Epithelial cell of esophagus (primary cell): ENCODE measurements around the gene CACNA2D2.

Experiments used
- DNase-seq: peaks from one replicate; pipeline ENCODE4 v3.0.0; 2010; ENCODE audit warnings: low read depth
- H3K4me3 ChIP-seq: 2 replicates; pipeline ENCODE4 v1.5.1; 2011; ENCODE audit warnings: mild to moderate bottlenecking, low read length, control low read depth
- TF ChIP-seq, protein P1 (sequence below): IDR thresholded peaks from 2 replicates; pipeline ENCODE4 v1.5.1; 2011; ENCODE audit warnings: low read depth, mild to moderate bottlenecking, low read length, control low read depth, inconsistent platforms; ENCODE audit not compliant: insufficient read depth; ENCODE audit errors: missing control alignments

CACNA2D2 gene

GRCh38 chr3:50365842-50366220 lies 137.6 kb downstream of the CACNA2D2 start:
- TF ChIP-seq, protein P1, sequence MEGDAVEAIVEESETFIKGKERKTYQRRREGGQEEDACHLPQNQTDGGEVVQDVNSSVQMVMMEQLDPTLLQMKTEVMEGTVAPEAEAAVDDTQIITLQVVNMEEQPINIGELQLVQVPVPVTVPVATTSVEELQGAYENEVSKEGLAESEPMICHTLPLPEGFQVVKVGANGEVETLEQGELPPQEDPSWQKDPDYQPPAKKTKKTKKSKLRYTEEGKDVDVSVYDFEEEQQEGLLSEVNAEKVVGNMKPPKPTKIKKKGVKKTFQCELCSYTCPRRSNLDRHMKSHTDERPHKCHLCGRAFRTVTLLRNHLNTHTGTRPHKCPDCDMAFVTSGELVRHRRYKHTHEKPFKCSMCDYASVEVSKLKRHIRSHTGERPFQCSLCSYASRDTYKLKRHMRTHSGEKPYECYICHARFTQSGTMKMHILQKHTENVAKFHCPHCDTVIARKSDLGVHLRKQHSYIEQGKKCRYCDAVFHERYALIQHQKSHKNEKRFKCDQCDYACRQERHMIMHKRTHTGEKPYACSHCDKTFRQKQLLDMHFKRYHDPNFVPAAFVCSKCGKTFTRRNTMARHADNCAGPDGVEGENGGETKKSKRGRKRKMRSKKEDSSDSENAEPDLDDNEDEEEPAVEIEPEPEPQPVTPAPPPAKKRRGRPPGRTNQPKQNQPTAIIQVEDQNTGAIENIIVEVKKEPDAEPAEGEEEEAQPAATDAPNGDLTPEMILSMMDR, result no peak
- peak overlapping the region; percentile 68 for H3K4me3 ChIP-seq
- no peak for DNase-seq

DNA sequence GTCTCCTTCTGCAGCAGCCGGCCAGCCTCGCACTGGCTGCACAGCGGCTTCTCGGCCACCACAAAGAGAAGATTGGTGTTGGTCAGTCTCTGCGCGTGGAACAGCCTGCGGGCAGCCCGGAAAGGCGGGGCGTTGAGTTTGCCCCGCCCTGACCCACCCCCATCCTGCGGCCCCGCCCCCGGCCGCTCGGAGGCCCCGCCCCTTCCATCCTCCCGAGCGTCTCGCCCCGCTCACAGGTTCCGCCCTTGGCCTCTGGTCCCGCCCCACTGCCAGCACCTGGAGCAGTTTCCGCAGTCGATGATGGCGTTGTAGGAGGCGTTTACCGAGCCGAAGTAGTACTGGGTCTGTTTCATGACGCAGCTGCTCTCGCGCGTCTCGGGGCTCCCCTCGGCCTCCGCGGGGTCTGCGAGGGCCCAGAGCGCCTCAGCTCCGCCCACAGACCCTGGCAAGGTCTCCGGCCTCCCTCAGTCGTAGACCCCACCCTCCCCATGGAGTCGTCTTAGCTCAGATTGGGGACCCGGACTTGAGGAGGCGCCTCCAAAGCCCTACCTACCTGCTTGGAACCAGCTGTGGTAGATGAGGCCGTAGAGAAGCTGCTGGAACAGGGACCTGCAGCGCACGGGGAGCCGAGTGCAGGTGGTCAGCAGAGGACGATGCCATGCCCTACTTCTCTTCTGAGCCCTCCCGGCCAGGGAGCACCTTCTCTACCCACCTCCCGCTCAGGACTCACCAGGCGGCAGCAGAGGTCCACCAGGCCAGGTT lies 138.2 kb downstream of the CACNA2D2 start:
- peak; percentile 95 for DNase-seq
- TF ChIP-seq, protein P1, result no peak
- peak overlapping the region; percentile 68 for H3K4me3 ChIP-seq

- TF ChIP-seq, protein P1, result no peak
- peak overlapping the region; percentile 68 for H3K4me3 ChIP-seq
- no peak for DNase-seq
Observed at GRCh38 chr3:50364573-50365079, 138.8 kb downstream of the CACNA2D2 start.

DNA sequence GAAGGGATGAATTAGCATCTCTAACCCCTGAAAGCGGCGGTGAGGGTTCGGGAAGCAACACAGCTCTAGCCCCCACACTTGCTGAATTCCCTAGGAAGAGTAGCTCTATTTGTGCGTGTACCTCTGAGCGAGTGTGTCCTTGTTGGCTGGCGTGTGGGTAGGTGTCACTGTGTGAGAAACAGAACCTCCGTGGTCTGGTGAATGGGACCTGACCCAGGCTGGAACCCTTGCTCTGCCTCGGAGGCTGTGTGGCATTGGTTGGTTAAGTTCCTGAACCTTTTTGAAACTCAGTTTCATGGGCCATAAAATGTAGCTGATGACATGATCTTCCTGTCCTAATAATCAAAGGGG lies 143.7 kb downstream of the CACNA2D2 start:
- TF ChIP-seq, protein P1, result no peak
- peak overlapping the region; percentile 77 for H3K4me3 ChIP-seq
- no peak for DNase-seq

DNA sequence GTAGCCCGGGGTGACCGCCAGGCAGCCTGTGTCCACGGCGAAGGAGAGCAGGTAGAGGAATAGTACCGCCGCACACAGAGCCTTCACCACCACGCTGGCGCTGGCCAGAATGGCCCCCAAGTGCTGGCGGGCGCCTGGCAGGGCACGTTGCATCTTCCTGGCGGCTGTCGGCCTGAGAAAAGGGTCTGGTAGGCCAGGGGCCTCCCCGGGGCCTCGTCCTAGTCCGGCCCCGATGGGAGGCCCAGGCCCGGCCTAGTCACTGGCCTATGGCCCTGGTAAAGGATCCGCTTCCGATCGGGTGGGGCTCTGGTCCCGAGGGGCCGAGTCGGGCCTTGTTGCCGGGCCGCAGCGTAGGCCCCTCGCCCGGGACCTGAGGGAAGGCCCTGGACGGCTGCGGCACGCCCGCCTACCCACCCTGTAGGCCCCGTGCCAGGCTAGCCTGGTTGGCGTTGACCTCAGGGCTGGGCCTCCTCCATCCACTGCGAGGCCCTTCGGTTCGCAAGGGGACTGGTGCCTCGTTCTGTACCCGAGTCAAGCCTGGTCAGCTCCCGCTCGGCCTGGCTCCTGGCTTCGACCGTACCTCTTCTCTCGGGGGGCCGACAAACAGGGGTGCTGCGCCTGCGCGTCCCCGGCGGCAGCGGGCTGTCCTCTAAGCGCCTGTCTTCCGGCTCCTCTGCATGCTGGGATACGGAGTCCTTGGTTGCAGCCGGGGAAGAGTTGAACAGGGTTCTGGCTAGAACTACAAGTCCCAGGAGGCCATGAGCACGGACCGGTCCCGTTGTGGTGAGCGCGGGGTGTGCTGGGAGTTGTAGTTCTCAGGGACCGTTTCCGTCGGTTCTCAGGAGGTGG lies 144.3 kb downstream of the CACNA2D2 start, which contains the start of gene TMEM115:
Gene TMEM115 (minus strand): TSS at position 611 of the 849 bp plus-strand sequence. CDS start 458 bp downstream, at position 153.
- TF ChIP-seq, protein P1, result no peak
- DNase-seq, result peak; percentile 99
- peak within 1 kb of the TSS; percentile 77 for H3K4me3 ChIP-seq

DNA sequence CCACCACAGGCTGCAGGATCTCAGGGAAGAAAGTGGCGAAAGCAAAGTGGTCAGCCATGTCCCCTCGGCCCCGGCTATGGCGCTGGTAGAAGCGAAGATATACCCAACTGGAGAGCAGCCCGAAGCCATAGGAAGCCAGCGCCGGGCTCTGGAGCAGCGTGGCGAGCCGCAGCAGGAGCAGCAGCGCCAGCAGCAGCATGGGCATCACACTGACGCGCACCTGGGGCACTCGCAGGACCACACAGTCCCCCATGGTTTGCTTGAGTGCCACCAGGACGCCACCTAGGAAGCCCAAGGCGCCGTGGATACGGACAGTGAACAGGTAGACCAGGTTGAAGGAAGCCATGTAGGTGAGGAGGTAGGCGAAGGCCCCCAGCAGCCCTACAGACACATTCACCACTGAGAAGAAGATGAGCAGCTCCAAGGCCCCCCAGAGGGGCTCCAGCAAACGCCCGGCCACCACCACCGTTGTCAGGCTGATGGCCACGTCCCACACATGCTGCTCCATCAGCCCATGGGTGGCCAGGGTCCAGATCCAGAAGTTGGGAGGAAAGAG lies 145.0 kb downstream of the CACNA2D2 start:
- TF ChIP-seq, protein P1, result no peak
- peak overlapping the region; percentile 77 for H3K4me3 ChIP-seq
- DNase-seq, result no peak
